ENCODE results near the gene B3GNT7.

GRCh38 chr2:231411237-231411636 lies 15.7 kb downstream of the B3GNT7 start:
- no peak for TF ChIP-seq CTCF (IDR thresholded peaks at IDR 0.05; ENCODE audit: insufficient read depth, low read length)
- TF ChIP-seq SPI1 (IDR thresholded peaks at IDR 0.05; ENCODE audit: borderline replicate concordance, low read depth) = no peak
- no peak for TF ChIP-seq POLR2AphosphoS5 (IDR thresholded peaks at IDR 0.05; ENCODE audit: low read depth)
- no peak for TF ChIP-seq REST (IDR thresholded peaks at IDR 0.05; ENCODE audit: insufficient replicate concordance, low read depth)
